WTC11 (cell line): Measurements from ENCODE around the gene PER1.

Experiments
- AFF4 ChIP-seq: sonication (generic); formaldehyde crosslinking; IDR thresholded peaks from 2 replicates; pipeline ENCODE4 v1.8.1; 2023; ENCODE audit warnings: mild to moderate bottlenecking, missing genetic modification reagents, borderline replicate concordance
- CTCF ChIP-seq: fragments of 200-600 bp; IDR thresholded peaks from 2 replicates; pipeline ENCODE4 v1.8.0; 2022; ENCODE audit warnings: antibody characterized with exemption
- FOXJ3 ChIP-seq: sonication (generic); formaldehyde crosslinking; IDR thresholded peaks from 2 replicates; pipeline ENCODE4 v1.9.0; 2021; ENCODE audit warnings: missing genetic modification reagents, mild to moderate bottlenecking, borderline replicate concordance
- FOXP4 ChIP-seq: sonication (generic); formaldehyde crosslinking; IDR thresholded peaks from 2 replicates; pipeline ENCODE4 v1.8.0; 2022; ENCODE audit warnings: mild to moderate bottlenecking, missing genetic modification reagents
- MXD4 ChIP-seq: fragments of 250-450 bp; sonication (Bioruptor Pico); IDR thresholded peaks from 2 replicates; pipeline ENCODE4 v1.8.0; 2021; ENCODE audit warnings: mild to moderate bottlenecking, moderate library complexity, borderline replicate concordance
- NFYB ChIP-seq: sonication (generic); formaldehyde crosslinking; conservative IDR thresholded peaks from 2 replicates; pipeline ENCODE4 v1.8.0; 2022; ENCODE audit warnings: low read depth, missing genetic modification reagents
- NR2C2 ChIP-seq: sonication (generic); formaldehyde crosslinking; IDR thresholded peaks from 2 replicates; pipeline ENCODE4 v1.8.0; 2022; ENCODE audit warnings: mild to moderate bottlenecking, missing genetic modification reagents
- OVOL2 ChIP-seq: fragments of 250-450 bp; sonication (Bioruptor Pico); IDR thresholded peaks from 2 replicates; pipeline ENCODE4 v1.9.0; 2021; ENCODE audit warnings: mild to moderate bottlenecking, borderline replicate concordance
- SMAD4 ChIP-seq: sonication (generic); formaldehyde crosslinking; IDR thresholded peaks from 2 replicates; pipeline ENCODE4 v1.8.0; 2022; ENCODE audit warnings: mild to moderate bottlenecking, missing genetic modification reagents
- TEAD4 ChIP-seq: sonication (generic); formaldehyde crosslinking; IDR thresholded peaks from 2 replicates; pipeline ENCODE4 v1.8.0; 2022; ENCODE audit warnings: mild to moderate bottlenecking, missing genetic modification reagents
- TP53 ChIP-seq: sonication (generic); formaldehyde crosslinking; IDR thresholded peaks from 2 replicates; pipeline ENCODE4 v1.8.1; 2023; ENCODE audit warnings: mild to moderate bottlenecking, missing genetic modification reagents
- USF2 ChIP-seq: sonication (generic); formaldehyde crosslinking; IDR thresholded peaks from 2 replicates; pipeline ENCODE4 v1.8.1; 2023; ENCODE audit warnings: mild to moderate bottlenecking, missing genetic modification reagents, moderate library complexity
- ZNF281 ChIP-seq: sonication (generic); formaldehyde crosslinking; IDR thresholded peaks from 2 replicates; pipeline ENCODE4 v1.8.0; 2023; ENCODE audit warnings: mild to moderate bottlenecking, missing genetic modification reagents

- TF ChIP-seq CTCF, result no peak
- no peak for TF ChIP-seq OVOL2
- TF ChIP-seq FOXJ3 (CRISPR knock-in tag), result no peak
- no peak for TF ChIP-seq MXD4 (CRISPR knock-in tag)
- TF ChIP-seq FOXP4 (CRISPR knock-in tag), result no peak
- TF ChIP-seq AFF4, result no peak
- TF ChIP-seq TP53 (CRISPR knock-in tag), result no peak
- TF ChIP-seq ZNF281, result no peak
- no peak for TF ChIP-seq SMAD4 (CRISPR knock-in tag)
- no peak for TF ChIP-seq USF2 (CRISPR knock-in tag)
- TF ChIP-seq NFYB (CRISPR knock-in tag), result no peak
- no peak for TF ChIP-seq NR2C2 (CRISPR knock-in tag)
- TF ChIP-seq TEAD4, result no peak
Observed at GRCh38 chr17:8141045-8141444, 11.2 kb downstream of the PER1 start.
